Loucy (cell line): Measurements from ENCODE around the gene RAD51B.

ENCODE experiments used
- H2AFZ ChIP-seq: fragments of 200-600 bp; sonication (generic); 2 replicates; pipeline ENCODE4 v1.6.0; 2016; ENCODE audit warnings: antibody characterized with exemption, mild to moderate bottlenecking, low read length, moderate library complexity
- H3F3A ChIP-seq: fragments of 200-600 bp; 2 replicates; pipeline ENCODE4 v1.6.0; 2016; ENCODE audit warnings: antibody characterized with exemption, low read depth, mild to moderate bottlenecking
- H3K27me3 ChIP-seq: fragments of 200-600 bp; sonication (generic); 2 replicates; pipeline ENCODE4 v1.6.1; 2014; ENCODE audit warnings: low read length, mild to moderate bottlenecking; ENCODE audit not compliant: insufficient read depth, poor library complexity, severe bottlenecking
- H3K36me3 ChIP-seq: fragments of 200-600 bp; sonication (generic); 2 replicates; pipeline ENCODE4 v1.6.1; 2016; ENCODE audit warnings: low read length; ENCODE audit not compliant: insufficient read depth
- H3K4me1 ChIP-seq: fragments of 200-600 bp; sonication (generic); 2 replicates; pipeline ENCODE4 v1.5.1; 2014; ENCODE audit warnings: low read length, mild to moderate bottlenecking; ENCODE audit not compliant: insufficient read depth, poor library complexity, severe bottlenecking
- H3K4me2 ChIP-seq: fragments of 200-600 bp; sonication (generic); 2 replicates; pipeline ENCODE4 v1.6.0; 2014; ENCODE audit warnings: antibody characterized with exemption, low read length, low read depth, mild to moderate bottlenecking; ENCODE audit not compliant: poor library complexity, severe bottlenecking
- H3K4me3 ChIP-seq: fragments of 200-600 bp; sonication (generic); 2 replicates; pipeline ENCODE4 v1.5.1; 2014; ENCODE audit warnings: low read length, mild to moderate bottlenecking, mixed read lengths; ENCODE audit not compliant: poor library complexity, severe bottlenecking
- H3K79me2 ChIP-seq: fragments of 200-600 bp; sonication (generic); 2 replicates; pipeline ENCODE4 v1.6.1; 2014; ENCODE audit warnings: low read length; ENCODE audit not compliant: insufficient read depth
- H3K9ac ChIP-seq: fragments of 200-600 bp; sonication (generic); 2 replicates; pipeline ENCODE4 v1.6.0; 2014; ENCODE audit warnings: mild to moderate bottlenecking, low read depth, low read length, moderate library complexity; ENCODE audit not compliant: poor library complexity, severe bottlenecking
- H3K9me2 ChIP-seq: fragments of 200-600 bp; sonication (generic); replicated peaks from 2 replicates; pipeline ENCODE4 v1.6.1; 2016; ENCODE audit warnings: low read depth, low read length, mixed read lengths
- H3K9me3 ChIP-seq: fragments of 200-600 bp; sonication (generic); 2 replicates; pipeline ENCODE4 v1.6.1; 2014; ENCODE audit warnings: mild to moderate bottlenecking, antibody characterized with exemption, low read length, low read depth; ENCODE audit not compliant: insufficient read depth
- H4K20me1 ChIP-seq: fragments of 200-600 bp; sonication (generic); 2 replicates; pipeline ENCODE4 v1.6.0; 2014; ENCODE audit warnings: antibody characterized with exemption, low read length, mild to moderate bottlenecking; ENCODE audit not compliant: insufficient read depth, poor library complexity, severe bottlenecking
- EZH2phosphoT487 ChIP-seq: fragments of 200-600 bp; IDR thresholded peaks from 2 replicates; pipeline ENCODE4 v1.6.1; 2018; ENCODE audit warnings: antibody characterized with exemption, mild to moderate bottlenecking, moderate library complexity, borderline replicate concordance
- TF ChIP-seq, protein P1 (sequence below): fragments of 200-600 bp; sonication (generic); conservative IDR thresholded peaks from 2 replicates; pipeline ENCODE4 v1.5.1; 2014; ENCODE audit warnings: mild to moderate bottlenecking, antibody characterized with exemption, low read length

Gene RAD51B

DNA sequence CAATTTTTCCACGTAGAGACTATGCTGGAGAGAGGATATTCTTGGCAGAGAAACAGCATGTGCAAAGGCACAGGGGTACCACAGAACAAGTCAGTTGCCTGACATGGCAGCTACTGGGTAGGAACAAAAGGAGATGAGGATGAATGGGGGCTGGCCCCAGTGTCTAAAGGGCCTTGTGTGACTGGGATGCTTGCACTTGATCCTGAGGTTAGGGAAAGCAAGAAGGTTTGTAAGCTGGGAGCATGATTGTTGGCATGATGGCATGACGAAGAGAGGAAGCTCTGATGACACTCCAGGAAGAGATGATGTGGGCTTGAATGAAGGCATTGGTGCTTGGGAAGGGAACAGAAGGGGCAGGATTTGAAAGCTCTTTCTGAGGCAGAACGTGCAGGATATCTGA lies 834.2 kb downstream of the RAD51B start:
- H3K27me3 ChIP-seq: no peaks in the 10 kb centered on the region
- peaks cover 35% of the 10 kb centered on the region for H3K4me1 ChIP-seq
- no peak overlapping the region for H2AFZ ChIP-seq
- H3K79me2 ChIP-seq: no peaks in the 10 kb centered on the region
- no peaks in the 10 kb centered on the region for H3K36me3 ChIP-seq
- H3K9me2 ChIP-seq: no peaks in the 10 kb centered on the region
- H3K9ac ChIP-seq: no peak overlapping the region
- no peaks in the 10 kb centered on the region for H3K9me3 ChIP-seq
- no peaks in the 10 kb centered on the region for H4K20me1 ChIP-seq
- TF ChIP-seq EZH2phosphoT487: no peak
- TF ChIP-seq, protein P1, sequence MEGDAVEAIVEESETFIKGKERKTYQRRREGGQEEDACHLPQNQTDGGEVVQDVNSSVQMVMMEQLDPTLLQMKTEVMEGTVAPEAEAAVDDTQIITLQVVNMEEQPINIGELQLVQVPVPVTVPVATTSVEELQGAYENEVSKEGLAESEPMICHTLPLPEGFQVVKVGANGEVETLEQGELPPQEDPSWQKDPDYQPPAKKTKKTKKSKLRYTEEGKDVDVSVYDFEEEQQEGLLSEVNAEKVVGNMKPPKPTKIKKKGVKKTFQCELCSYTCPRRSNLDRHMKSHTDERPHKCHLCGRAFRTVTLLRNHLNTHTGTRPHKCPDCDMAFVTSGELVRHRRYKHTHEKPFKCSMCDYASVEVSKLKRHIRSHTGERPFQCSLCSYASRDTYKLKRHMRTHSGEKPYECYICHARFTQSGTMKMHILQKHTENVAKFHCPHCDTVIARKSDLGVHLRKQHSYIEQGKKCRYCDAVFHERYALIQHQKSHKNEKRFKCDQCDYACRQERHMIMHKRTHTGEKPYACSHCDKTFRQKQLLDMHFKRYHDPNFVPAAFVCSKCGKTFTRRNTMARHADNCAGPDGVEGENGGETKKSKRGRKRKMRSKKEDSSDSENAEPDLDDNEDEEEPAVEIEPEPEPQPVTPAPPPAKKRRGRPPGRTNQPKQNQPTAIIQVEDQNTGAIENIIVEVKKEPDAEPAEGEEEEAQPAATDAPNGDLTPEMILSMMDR: no peak
- no peak overlapping the region for H3K4me3 ChIP-seq
- H3F3A ChIP-seq: no peaks in the 10 kb centered on the region
- no peak overlapping the region for H3K4me2 ChIP-seq

DNA sequence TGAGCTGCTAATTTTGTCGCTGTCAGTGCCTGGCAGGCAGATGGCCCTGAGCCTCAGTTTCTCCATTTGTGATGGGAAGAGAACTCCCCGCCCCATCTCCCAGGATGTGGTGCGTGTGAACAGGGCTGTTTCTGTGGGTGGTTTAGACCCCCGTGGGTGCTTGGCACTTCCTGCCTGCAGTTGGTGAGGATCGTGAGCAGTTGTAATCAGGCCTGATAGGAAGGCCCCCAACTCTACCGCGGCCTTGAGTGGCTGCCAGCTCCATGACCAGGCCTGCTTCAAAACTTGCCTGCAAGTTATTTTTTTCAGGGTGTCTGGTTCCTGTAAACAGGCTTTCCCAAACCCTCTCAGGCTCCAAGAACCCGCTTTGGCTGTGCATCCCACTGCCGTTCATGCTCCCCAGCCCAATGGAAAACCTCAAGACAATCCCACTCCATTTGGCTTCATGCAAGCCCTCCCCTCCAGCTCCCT lies 834.9 kb downstream of the RAD51B start:
- Histone ChIP-seq H3K4me2 (peak overlapping the region; percentile 13), H3K9ac (peak overlapping the region; percentile 37), H3F3A (no peaks in the 10 kb centered on the region), H4K20me1 (no peaks in the 10 kb centered on the region), H3K27me3 (no peaks in the 10 kb centered on the region), H3K79me2 (no peaks in the 10 kb centered on the region), H3K4me1 (peaks cover 35% of the 10 kb centered on the region), H2AFZ (no peak overlapping the region), H3K4me3 (no peak overlapping the region), H3K9me3 (no peaks in the 10 kb centered on the region), H3K36me3 (no peaks in the 10 kb centered on the region), H3K9me2 (no peaks in the 10 kb centered on the region)
- TF ChIP-seq, protein P1: no peak
- no peak for TF ChIP-seq EZH2phosphoT487

DNA sequence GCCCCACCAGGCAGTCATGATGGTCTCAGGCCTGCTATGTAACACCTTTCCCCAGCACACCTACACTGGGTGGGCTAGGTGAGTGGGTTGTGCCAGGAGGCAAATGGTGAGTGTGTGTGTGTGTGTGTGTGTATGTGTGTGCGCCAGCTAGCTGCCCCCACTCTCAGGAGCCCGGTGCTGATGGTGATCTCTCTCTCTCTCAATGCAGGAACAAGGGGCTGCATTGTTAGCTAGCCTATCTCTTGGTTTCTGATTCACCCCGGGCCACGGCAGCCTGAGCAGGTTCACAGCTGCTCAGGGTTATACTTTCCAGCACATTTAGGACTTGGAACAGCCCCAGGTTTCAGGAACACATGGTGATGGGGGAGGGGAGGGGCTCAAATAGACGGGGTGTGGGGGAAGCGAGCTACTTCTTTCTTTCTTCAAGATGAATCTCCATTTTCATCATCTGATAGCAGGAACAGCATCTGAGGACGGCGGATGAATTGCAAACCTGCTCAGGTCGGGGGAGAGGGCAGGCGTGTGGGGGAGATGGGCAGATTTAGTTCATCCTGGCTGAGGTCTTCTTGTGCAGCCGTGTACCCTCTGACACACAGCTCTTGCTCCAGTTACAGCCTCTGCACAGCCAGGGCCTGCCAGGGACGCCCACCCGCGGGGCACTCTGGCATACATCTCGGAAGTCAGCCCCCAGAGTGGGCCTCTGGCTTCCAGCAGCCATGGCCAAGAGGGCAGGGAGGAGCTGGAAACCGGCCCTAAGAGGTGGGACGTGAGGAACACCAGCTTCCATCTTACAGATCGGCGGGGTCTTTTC lies 835.6 kb downstream of the RAD51B start:
- Histone ChIP-seq H3K9me3 (no peaks in the 10 kb centered on the region), H2AFZ (no peak overlapping the region), H3F3A (no peaks in the 10 kb centered on the region), H3K27me3 (no peaks in the 10 kb centered on the region), H3K4me3 (no peak overlapping the region), H3K79me2 (no peaks in the 10 kb centered on the region), H3K9me2 (no peaks in the 10 kb centered on the region), H3K4me2 (peak overlapping the region; percentile 29), H3K9ac (peak overlapping the region; percentile 37), H3K36me3 (no peaks in the 10 kb centered on the region), H4K20me1 (no peaks in the 10 kb centered on the region), H3K4me1 (peaks cover 35% of the 10 kb centered on the region)
- TF ChIP-seq EZH2phosphoT487: no peak
- TF ChIP-seq, protein P1: no peak
